Measurements from ENCODE around the gene UGT1A8.

- TF ChIP-seq YY1 (IDR thresholded peaks at IDR 0.05; ENCODE audit: insufficient read depth, insufficient read length) = no peak
- TF ChIP-seq ZNF274 (IDR thresholded peaks at IDR 0.05; ENCODE audit: low read depth, low read length) = no peak
- no peak for TF ChIP-seq SUZ12 (IDR thresholded peaks at IDR 0.05; ENCODE audit: extremely low read depth, insufficient read depth, insufficient read length)
Measured at GRCh38 chr2:233658610-233659009, 41.2 kb downstream of the UGT1A8 start.

All from NT2/D1 (cell line).